GM12892 (cell line): ENCODE results near the gene PIGK.

Experiments used
- POLR2A ChIP-seq: IDR thresholded peaks from 2 replicates; pipeline ENCODE4 v1.6.1; 2011; ENCODE audit warnings: low read depth, low read length, control low read depth
- TAF1 ChIP-seq: IDR thresholded peaks from 2 replicates; pipeline ENCODE4 v1.6.1; 2011; ENCODE audit warnings: low read depth, mild to moderate bottlenecking, control low read depth, low read length, borderline replicate concordance

- TF ChIP-seq POLR2A (no peak), TAF1 (no peak)
These were observed 98.3 kb downstream of the PIGK start for GRCh38 chr1:77120950-77121349.
